AG09309 (cell line): Measurements from ENCODE around the gene OR4D1.

Source experiments
- DNase-seq: peaks from one replicate; pipeline ENCODE4 v3.0.0-alpha.2; 2010; ENCODE audit warnings: low read depth
- H3K4me3 ChIP-seq: 2 replicates; pipeline ENCODE4 v1.5.1; 2011; ENCODE audit warnings: mild to moderate bottlenecking, low read depth, low read length, moderate library complexity; ENCODE audit not compliant: control insufficient read depth
- TF ChIP-seq, protein P1 (sequence below): IDR thresholded peaks from 2 replicates; pipeline ENCODE4 v1.5.1; 2011; ENCODE audit warnings: mild to moderate bottlenecking, low read depth, low read length, inconsistent platforms; ENCODE audit not compliant: insufficient read depth, control insufficient read depth; ENCODE audit errors: missing control alignments

OR4D1 gene

DNA sequence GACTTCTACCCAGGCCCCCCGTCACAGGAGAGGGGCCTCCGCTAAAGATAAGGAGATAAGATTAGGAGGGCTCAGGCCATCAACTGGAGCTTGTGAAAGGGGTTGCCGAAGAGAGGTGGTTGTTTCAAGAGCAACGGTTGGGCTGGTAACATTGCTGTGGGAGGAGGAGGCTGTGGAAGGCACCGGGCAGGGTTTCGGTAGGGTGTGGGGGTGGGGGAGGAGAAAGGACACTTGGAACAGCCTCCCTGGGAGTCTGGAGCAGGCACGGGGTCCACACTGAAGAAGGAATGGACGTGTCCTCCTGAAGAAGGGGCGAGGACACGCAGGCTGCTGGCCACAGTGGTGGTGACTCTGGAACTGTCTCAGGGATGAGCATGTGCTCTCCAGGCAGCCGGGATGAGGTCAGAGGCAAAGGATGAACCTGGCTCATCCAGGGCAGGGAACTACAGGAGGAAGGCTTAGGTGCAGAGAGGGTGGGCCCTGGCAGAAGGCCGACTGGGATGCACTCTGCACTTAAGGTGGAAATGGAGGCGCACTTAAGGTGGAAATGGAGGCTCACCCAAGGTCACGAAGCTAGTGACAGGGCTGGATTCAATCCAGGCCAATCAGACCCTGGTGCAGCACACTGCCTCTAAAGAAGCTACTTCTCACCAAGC, 43.2 kb downstream of the OR4D1 start:
- DNase-seq, result no peak
- TF ChIP-seq, protein P1, sequence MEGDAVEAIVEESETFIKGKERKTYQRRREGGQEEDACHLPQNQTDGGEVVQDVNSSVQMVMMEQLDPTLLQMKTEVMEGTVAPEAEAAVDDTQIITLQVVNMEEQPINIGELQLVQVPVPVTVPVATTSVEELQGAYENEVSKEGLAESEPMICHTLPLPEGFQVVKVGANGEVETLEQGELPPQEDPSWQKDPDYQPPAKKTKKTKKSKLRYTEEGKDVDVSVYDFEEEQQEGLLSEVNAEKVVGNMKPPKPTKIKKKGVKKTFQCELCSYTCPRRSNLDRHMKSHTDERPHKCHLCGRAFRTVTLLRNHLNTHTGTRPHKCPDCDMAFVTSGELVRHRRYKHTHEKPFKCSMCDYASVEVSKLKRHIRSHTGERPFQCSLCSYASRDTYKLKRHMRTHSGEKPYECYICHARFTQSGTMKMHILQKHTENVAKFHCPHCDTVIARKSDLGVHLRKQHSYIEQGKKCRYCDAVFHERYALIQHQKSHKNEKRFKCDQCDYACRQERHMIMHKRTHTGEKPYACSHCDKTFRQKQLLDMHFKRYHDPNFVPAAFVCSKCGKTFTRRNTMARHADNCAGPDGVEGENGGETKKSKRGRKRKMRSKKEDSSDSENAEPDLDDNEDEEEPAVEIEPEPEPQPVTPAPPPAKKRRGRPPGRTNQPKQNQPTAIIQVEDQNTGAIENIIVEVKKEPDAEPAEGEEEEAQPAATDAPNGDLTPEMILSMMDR, result no peak
- no peak overlapping the region for H3K4me3 ChIP-seq

DNA sequence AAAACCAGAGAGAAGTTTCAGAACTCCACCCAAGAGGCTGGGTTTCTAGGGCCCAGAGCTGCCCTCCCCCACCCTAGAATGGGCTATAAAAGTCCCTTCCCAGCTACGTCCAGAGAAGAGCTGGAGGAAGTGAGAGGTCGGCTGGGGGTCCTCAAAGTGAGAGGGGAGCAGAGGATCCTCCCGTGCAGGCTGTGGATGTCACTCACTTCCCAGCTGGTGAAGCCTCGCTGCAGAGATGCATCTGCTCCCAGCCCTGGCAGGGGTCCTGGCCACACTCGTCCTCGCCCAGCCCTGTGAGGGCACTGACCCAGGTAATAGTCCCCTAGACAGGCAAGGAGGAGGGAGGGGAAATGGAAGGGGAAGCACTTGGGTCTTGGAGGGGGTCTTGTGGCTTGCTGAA, 44.4 kb downstream of the OR4D1 start, which contains the start of gene EPX:
Gene EPX, plus strand, starts transcription at position 115 of the 400 bp plus-strand sequence. Its CDS starts 121 bp downstream, at position 236.
- TF ChIP-seq, protein P1, result no peak
- DNase-seq, result no peak
- no peak within 1 kb of the TSS for H3K4me3 ChIP-seq

DNA sequence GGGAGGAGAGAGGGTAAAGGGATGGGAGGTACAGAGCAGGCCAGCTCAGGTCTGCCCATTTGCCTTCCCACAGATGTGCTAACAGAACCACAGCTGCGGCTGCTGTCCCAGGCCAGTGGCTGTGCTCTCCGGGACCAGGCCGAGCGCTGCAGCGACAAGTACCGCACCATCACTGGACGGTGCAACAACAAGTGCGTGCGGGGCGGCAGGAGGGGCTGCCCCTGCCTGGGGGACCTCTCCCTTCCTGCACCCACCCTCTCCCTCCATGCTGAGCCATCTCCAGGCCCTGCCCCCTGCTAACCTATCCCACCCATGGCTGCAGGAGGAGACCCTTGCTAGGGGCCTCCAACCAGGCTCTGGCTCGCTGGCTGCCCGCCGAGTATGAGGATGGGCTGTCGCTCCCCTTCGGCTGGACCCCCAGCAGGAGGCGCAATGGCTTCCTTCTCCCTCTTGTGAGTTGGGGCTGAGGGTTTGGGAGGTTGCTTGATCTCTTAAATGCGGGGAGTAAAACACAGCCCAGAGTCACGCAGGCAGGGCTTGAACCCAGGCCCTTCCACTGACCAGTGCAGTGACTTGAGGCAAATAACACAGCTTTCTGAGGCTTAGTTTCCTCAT, 45.6 kb downstream of the OR4D1 start:
- DNase-seq, result no peak
- H3K4me3 ChIP-seq, result no peak overlapping the region
- TF ChIP-seq, protein P1, result no peak

DNA sequence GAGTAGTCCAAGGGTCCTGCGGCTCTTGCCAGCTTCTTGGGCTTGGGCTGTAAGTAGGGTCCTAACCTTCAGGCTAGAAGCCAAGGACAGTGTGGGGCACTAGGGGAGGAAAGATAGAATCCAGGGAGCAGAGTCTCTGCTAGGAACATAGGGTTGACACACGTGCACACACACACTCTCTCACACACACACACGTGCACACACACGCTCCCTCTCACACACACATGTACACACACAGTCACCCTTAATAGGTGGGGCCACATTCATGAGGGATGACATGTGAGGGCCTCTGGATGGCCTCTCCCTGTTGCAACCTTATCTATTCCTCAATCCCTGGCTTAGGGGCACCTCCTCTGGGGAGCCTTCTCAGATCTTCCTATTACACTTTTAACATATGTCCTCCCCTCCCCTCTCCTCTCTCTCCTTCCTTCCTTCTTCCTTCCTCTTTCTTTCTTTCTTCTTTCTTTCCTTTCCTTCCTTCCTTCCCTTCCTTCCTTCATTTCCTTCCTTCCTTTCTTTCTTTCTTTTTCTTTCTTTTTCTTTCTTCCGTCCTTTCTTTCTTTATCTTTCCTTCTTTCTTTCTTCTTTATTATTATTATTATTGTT, 47.4 kb downstream of the OR4D1 start:
- TF ChIP-seq, protein P1, result no peak
- DNase-seq, result no peak
- H3K4me3 ChIP-seq, result no peak overlapping the region

DNA sequence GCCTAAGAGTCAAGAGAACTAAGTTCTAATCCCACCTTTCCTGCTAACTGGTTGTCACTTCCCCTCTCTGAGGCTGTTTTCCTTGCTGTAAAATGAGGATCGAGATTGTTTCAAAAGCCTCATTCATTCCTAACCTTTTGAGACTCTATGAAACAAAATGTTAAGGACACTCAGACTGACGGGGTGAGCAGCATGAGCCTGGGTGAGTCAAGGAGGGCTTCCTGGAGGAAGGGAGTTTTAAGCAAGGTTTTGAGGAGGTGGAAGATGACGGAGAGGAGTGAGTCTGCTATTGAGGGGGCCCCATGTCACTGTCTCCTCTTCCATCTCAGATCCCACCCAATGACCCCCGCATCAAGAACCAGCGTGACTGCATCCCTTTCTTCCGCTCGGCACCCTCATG, 48.4 kb downstream of the OR4D1 start:
- TF ChIP-seq, protein P1, result no peak
- H3K4me3 ChIP-seq, result no peak overlapping the region
- DNase-seq, result no peak

DNA sequence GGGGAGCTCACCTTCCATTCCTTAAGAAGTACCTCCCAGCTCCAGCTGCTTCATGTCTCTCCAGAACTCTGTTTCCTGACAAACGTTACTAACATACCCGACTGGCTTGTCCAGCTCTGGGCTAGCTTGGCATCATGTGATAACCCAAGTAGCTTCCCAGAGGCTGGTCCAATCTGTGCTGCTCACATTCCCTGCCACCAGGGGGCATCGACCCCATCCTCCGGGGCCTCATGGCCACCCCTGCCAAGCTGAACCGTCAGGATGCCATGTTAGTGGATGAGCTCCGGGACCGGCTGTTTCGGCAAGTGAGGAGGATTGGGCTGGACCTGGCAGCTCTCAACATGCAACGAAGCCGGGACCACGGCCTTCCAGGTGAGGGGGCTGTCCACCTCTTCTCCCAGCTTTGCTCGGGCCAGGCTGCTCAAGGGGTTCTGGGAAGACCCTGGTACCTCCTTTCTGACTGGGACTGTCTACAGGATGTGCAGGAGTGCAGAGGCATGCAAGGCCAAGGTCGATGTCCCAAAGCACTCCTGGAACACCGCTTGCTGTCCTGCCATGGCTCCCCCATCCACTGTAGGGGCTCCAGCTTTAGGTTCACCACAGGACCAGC, 51.9 kb downstream of the OR4D1 start:
- TF ChIP-seq, protein P1, result peak; percentile 76
- DNase-seq, result no peak
- no peak overlapping the region for H3K4me3 ChIP-seq
